ENCODE results near the gene PLA1A.
"Not testable (repeated sequence)": the region's sequence is repeated elsewhere in the genome, so short reads cannot be mapped to it uniquely, and the experiment has no call there.

DNA sequence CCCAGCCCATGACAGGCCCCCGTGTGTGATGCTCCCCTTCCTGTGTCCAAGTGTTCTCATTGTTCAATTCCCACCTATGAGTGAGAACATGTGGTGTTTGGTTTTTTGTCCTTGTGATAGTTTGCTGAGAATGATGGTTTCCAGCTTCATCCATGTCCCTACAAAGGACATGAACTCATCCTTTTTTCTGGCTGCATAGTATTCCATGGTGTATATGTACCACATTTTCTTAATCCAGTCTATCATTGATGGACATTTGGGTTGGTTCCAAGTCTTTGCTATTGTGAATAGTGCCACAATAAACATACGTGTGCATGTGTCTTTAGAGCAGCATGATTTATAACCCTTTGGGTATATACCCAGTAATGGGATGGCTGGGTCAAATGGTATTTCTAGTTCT, 34.4 kb upstream of the PLA1A start:
- TF ChIP-seq POLR2A (IDR thresholded peaks at IDR 0.05): not testable (repeated sequence)
- TF ChIP-seq, protein P1, sequence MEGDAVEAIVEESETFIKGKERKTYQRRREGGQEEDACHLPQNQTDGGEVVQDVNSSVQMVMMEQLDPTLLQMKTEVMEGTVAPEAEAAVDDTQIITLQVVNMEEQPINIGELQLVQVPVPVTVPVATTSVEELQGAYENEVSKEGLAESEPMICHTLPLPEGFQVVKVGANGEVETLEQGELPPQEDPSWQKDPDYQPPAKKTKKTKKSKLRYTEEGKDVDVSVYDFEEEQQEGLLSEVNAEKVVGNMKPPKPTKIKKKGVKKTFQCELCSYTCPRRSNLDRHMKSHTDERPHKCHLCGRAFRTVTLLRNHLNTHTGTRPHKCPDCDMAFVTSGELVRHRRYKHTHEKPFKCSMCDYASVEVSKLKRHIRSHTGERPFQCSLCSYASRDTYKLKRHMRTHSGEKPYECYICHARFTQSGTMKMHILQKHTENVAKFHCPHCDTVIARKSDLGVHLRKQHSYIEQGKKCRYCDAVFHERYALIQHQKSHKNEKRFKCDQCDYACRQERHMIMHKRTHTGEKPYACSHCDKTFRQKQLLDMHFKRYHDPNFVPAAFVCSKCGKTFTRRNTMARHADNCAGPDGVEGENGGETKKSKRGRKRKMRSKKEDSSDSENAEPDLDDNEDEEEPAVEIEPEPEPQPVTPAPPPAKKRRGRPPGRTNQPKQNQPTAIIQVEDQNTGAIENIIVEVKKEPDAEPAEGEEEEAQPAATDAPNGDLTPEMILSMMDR (IDR thresholded peaks at IDR 0.05 in 4 of 5, conservative IDR thresholded peaks at IDR 0.05 in 1 of 5): not testable (repeated sequence)

Measured in gastrocnemius medialis (tissue), 4 donors.